GM23338 (cell line): ENCODE results near the gene PLXNA2. TPM values are rescaled to one million over a fixed set of nuclear protein-coding genes. Genes with fewer than 3 reads are reported as not detected.

Experiments
- ATAC-seq: fragments of 200-7000 bp; cut with Tn5 transposase; 3 replicates; pipeline ENCODE4 v1.9.1; 2020
- DNase-seq: peaks from one replicate; pipeline ENCODE4 v3.0.0-alpha.2; 2015; ENCODE audit warnings: low spot score
- H2AFZ ChIP-seq: fragments of 200-600 bp; sonication (generic); 2 replicates; pipeline ENCODE4 v1.8.0; 2016; ENCODE audit warnings: antibody characterized with exemption, mild to moderate bottlenecking, moderate library complexity
- H3F3A ChIP-seq: fragments of 200-600 bp; sonication (generic); replicated peaks from 2 replicates; pipeline ENCODE4 v1.8.0; 2017; ENCODE audit warnings: antibody characterized with exemption, mixed run types, low read depth
- H3K27ac ChIP-seq: fragments of 200-600 bp; sonication (generic); 2 replicates; pipeline ENCODE4 v1.6.1; 2016; ENCODE audit warnings: low read depth
- H3K27me3 ChIP-seq: fragments of 200-600 bp; sonication (generic); 2 replicates; pipeline ENCODE4 v1.8.0; 2016; ENCODE audit warnings: mild to moderate bottlenecking, mixed run types, moderate library complexity; ENCODE audit not compliant: insufficient read depth
- H3K36me3 ChIP-seq: fragments of 200-600 bp; sonication (generic); 2 replicates; pipeline ENCODE4 v1.8.0; 2016; ENCODE audit warnings: mild to moderate bottlenecking; ENCODE audit not compliant: insufficient read depth
- H3K4me1 ChIP-seq: fragments of 200-600 bp; sonication (generic); 2 replicates; pipeline ENCODE4 v1.8.0; 2016; ENCODE audit warnings: mild to moderate bottlenecking, moderate library complexity; ENCODE audit not compliant: insufficient read depth
- H3K4me2 ChIP-seq: fragments of 200-600 bp; sonication (generic); 2 replicates; pipeline ENCODE4 v1.7.1; 2017; ENCODE audit warnings: mixed run types
- H3K4me3 ChIP-seq: fragments of 200-600 bp; sonication (generic); 2 replicates; pipeline ENCODE4 v1.6.1; 2016; ENCODE audit warnings: mixed run types
- H3K79me2 ChIP-seq: fragments of 200-600 bp; sonication (generic); replicated peaks from 2 replicates; pipeline ENCODE4 v1.8.0; 2017; ENCODE audit warnings: mild to moderate bottlenecking; ENCODE audit not compliant: insufficient read depth
- H3K9me2 ChIP-seq: fragments of 200-600 bp; sonication (generic); 2 replicates; pipeline ENCODE4 v1.8.0; 2017; ENCODE audit not compliant: insufficient read depth
- H4K20me1 ChIP-seq: fragments of 200-600 bp; sonication (generic); replicated peaks from 2 replicates; pipeline ENCODE4 v1.8.0; 2017; ENCODE audit warnings: mild to moderate bottlenecking; ENCODE audit not compliant: insufficient read depth
- H3K27ac Mint-ChIP-seq: 2 replicates; pipeline ENCODE4 v1.8.0; 2020; ENCODE audit warnings: inconsistent platforms, mild to moderate bottlenecking, moderate library complexity, mixed read lengths
- H3K27me3 Mint-ChIP-seq: 3 replicates; pipeline ENCODE4 v1.8.0; 2022; ENCODE audit warnings: low read depth, mild to moderate bottlenecking, moderate library complexity, mixed read lengths, inconsistent platforms; ENCODE audit not compliant: insufficient read depth, poor library complexity
- H3K36me3 Mint-ChIP-seq: 3 replicates; pipeline ENCODE4 v1.8.0; 2021; ENCODE audit warnings: low read depth, mild to moderate bottlenecking, inconsistent platforms, moderate library complexity, mixed read lengths
- H3K4me1 Mint-ChIP-seq: 3 replicates; pipeline ENCODE4 v1.8.0; 2020; ENCODE audit warnings: mild to moderate bottlenecking, inconsistent platforms, mixed read lengths
- H3K4me3 Mint-ChIP-seq: 3 replicates; pipeline ENCODE4 v1.8.0; 2021; ENCODE audit warnings: moderate library complexity, mild to moderate bottlenecking, inconsistent platforms, mixed read lengths
- H3K9me3 Mint-ChIP-seq: 3 replicates; pipeline ENCODE4 v1.8.0; 2020; ENCODE audit warnings: moderate library complexity, mild to moderate bottlenecking, inconsistent platforms, mixed read lengths
- EZH2 ChIP-seq: fragments of 200-600 bp; sonication (generic); IDR thresholded peaks from one replicate; pipeline ENCODE4 v1.8.0; 2017; ENCODE audit warnings: antibody characterized with exemption, mild to moderate bottlenecking, low read depth; ENCODE audit not compliant: unreplicated experiment
- JUNB ChIP-seq: IDR thresholded peaks from one replicate; pipeline ENCODE4 v1.6.1; 2016; ENCODE audit warnings: antibody characterized with exemption; ENCODE audit not compliant: unreplicated experiment
- NANOG ChIP-seq: IDR thresholded peaks from 2 replicates; pipeline ENCODE4 v1.6.1; 2016; ENCODE audit warnings: antibody characterized with exemption, borderline replicate concordance
- POLR2AphosphoS5 ChIP-seq: IDR thresholded peaks from 2 replicates; pipeline ENCODE4 v1.6.1; 2016; ENCODE audit warnings: antibody characterized with exemption, low read depth
- STAT1 ChIP-seq: IDR thresholded peaks from one replicate; pipeline ENCODE4 v1.6.1; 2016; ENCODE audit warnings: antibody characterized with exemption; ENCODE audit not compliant: unreplicated experiment
- ZNF114 ChIP-seq: fragments of 250-450 bp; sonication (Bioruptor Pico); IDR thresholded peaks from 2 replicates; pipeline ENCODE4 v1.5.0; 2020; ENCODE audit warnings: mild to moderate bottlenecking, moderate library complexity
- ZNF331 ChIP-seq: fragments of 250-450 bp; sonication (Bioruptor Pico); IDR thresholded peaks from 2 replicates; pipeline ENCODE4 v1.5.0; 2020; ENCODE audit warnings: low read depth, mild to moderate bottlenecking, moderate library complexity
- polyA plus RNA-seq: library from polyadenylated mRNA; unstranded; fragments of >200 nt; fragmentation: Nextera tagmentation; extraction: Ambion mirVana; gene quantifications from 2 replicates; pipeline ENCODE4 v1.2.1, GENCODE V29; 2016
- total RNA-seq: library from RNA; depleted of rRNA; stranded (reverse); fragments of >200 nt; shearing (Covaris generic); gene quantifications from 2 replicates; pipeline ENCODE4 v1.2.3, GENCODE V29; 2014
- TF ChIP-seq, protein P1 (sequence below): IDR thresholded peaks from 2 replicates; pipeline ENCODE4 v1.6.1; 2016; ENCODE audit warnings: antibody characterized with exemption
- TF ChIP-seq, protein P2 (sequence below), 2 experiments: fragments of 200-600 bp in 1 of 2; sonication (generic) in 1 of 2; conservative IDR thresholded peaks; 2 replicates each; pipeline versions ENCODE4 v1.5.1 to v1.6.1; 2016 to 2017; ENCODE audit warnings: antibody characterized with exemption in 2 of 2, low read depth in 2 of 2, mild to moderate bottlenecking in 2 of 2, moderate library complexity in 1 of 2
- TF ChIP-seq, protein P3 (sequence below): fragments of 250-450 bp; sonication (Bioruptor Pico); IDR thresholded peaks from 2 replicates; pipeline ENCODE4 v1.5.0; 2020; ENCODE audit warnings: mild to moderate bottlenecking, moderate library complexity

PLXNA2 gene
- total and polyA plus RNA-seq, 2 experiments from 2014 or later, result 0.40 to 1.8 TPM

DNA sequence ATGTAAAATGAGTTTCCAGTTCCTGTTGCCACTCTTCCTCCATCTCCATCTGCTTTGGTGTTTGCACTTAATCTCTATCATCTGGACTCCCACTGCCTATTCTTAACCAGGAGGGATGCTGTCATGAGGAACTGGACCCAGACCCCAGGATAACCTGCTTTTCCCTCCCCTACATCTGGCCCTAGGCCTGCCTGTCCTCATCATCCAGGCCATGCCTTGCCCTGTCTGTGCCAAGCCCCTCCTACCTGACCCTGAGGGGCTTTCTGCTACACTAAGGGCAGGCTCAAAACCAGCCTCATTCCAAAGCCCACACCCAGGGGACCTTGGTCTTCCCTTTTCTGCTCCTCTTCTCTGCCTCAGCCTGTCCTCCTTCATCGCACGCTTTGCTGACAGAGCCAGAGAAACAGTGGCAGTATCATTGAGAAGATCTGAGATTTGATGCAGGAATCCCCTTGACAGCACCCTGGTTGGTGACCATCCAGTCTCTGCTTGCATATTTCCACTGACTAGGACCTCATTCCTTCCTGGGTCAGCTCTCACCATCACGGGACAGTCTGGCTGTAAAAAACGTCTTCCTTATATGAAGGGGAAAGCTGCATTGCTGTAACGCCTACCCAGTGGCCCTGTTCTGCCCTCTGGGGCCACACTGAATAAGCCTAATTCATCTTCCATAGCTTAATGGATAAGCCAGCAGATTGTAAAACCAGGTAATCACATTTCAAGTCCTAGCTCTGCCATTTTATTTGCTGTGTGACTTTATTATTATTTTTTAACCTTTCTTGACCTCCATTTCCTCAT lies 38.8 kb downstream of the PLXNA2 start (continued):
- TF ChIP-seq EZH2, result no peak
- TF ChIP-seq ZNF331, result no peak
- no peak for TF ChIP-seq JUNB
- TF ChIP-seq, protein P1, sequence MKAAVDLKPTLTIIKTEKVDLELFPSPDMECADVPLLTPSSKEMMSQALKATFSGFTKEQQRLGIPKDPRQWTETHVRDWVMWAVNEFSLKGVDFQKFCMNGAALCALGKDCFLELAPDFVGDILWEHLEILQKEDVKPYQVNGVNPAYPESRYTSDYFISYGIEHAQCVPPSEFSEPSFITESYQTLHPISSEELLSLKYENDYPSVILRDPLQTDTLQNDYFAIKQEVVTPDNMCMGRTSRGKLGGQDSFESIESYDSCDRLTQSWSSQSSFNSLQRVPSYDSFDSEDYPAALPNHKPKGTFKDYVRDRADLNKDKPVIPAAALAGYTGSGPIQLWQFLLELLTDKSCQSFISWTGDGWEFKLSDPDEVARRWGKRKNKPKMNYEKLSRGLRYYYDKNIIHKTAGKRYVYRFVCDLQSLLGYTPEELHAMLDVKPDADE, result no peak
- TF ChIP-seq POLR2AphosphoS5, result no peak
- no peak for TF ChIP-seq NANOG
- no peak for TF ChIP-seq ZNF114 (CRISPR knock-in tag)

- Mint-ChIP-seq H3K27me3 (peaks cover 4% of the 10 kb centered on the region), H3K4me1 (peaks cover 7% of the 10 kb centered on the region), H3K36me3 (no peaks in the 10 kb centered on the region), H3K9me3 (no peaks in the 10 kb centered on the region), H3K4me3 (no peak overlapping the region), H3K27ac (no peak overlapping the region)
- Histone ChIP-seq H3K9me2 (0 out of 2 replicates have a peak, but pooled peaks cover 6% of the 10 kb centered on the region), H3K27ac (no peak overlapping the region), H3K4me1 (peaks cover 3% of the 10 kb centered on the region; the same call in 1 of the 2 replicates), H3F3A (no peaks in the 10 kb centered on the region), H3K27me3 (no peaks in the 10 kb centered on the region), H3K4me3 (no peak overlapping the region), H3K36me3 (no peaks in the 10 kb centered on the region), H2AFZ (no peak overlapping the region), H3K4me2 (no peak overlapping the region), H4K20me1 (no peaks in the 10 kb centered on the region), H3K79me2 (no peaks in the 10 kb centered on the region)
- TF ChIP-seq POLR2AphosphoS5, result no peak
- TF ChIP-seq, protein P2, sequence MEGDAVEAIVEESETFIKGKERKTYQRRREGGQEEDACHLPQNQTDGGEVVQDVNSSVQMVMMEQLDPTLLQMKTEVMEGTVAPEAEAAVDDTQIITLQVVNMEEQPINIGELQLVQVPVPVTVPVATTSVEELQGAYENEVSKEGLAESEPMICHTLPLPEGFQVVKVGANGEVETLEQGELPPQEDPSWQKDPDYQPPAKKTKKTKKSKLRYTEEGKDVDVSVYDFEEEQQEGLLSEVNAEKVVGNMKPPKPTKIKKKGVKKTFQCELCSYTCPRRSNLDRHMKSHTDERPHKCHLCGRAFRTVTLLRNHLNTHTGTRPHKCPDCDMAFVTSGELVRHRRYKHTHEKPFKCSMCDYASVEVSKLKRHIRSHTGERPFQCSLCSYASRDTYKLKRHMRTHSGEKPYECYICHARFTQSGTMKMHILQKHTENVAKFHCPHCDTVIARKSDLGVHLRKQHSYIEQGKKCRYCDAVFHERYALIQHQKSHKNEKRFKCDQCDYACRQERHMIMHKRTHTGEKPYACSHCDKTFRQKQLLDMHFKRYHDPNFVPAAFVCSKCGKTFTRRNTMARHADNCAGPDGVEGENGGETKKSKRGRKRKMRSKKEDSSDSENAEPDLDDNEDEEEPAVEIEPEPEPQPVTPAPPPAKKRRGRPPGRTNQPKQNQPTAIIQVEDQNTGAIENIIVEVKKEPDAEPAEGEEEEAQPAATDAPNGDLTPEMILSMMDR (conservative IDR thresholded peaks at IDR 0.05; ENCODE audit: low read depth in 2 of 2), result peak in 1 of 2 experiments; percentile 12; a peak in 1 of 4 replicates
- ATAC-seq (peak; percentile 40; the same call in 1 of the 3 replicates), DNase-seq (no peak)
Measured at GRCh38 chr1:208204779-208205178, 39.4 kb downstream of the PLXNA2 start.

DNA sequence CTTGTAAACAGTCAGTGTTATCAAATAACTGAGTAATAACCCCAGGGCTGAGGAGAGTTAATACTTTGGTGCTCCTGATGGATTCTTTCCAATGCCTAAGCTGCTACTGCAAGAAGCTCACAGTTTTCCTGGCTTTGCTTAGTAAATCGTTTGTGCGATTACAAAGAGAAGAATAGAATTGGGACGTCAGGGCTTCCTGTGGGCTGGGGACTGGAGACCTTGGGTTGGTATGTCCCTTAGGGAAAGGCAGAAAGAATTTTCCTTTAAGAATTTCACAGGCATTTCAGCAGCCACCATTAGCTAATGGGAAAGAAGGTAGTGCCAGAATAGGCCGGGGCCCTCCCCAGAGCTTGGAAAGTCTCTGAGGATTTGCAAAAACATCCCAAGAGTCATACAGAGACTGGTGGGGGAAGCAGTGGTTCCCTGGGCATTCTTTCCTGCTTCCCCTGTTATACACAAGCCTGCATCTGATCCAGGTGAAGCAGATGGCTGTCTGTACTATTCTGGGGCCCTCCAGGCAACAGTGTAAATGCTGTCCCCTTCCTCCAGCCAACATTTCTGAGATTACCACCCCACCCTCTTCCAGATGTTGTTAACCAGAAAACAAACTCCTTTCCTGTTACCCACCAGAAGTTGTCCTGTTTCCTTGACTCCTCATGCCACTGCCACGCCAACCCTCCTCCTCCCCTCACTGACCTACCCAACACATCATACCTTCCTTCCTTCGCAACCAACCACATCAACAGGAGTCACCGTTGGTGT lies 40.2 kb downstream of the PLXNA2 start:
- Histone ChIP-seq H3K79me2 (no peaks in the 10 kb centered on the region), H3K9me2 (0 out of 2 replicates have a peak, but pooled peaks cover 6% of the 10 kb centered on the region), H3K4me2 (no peak overlapping the region), H3K27ac (no peak overlapping the region), H4K20me1 (no peaks in the 10 kb centered on the region), H3K36me3 (no peaks in the 10 kb centered on the region), H3K4me1 (peaks cover 3% of the 10 kb centered on the region; the same call in 1 of the 2 replicates), H3K4me3 (no peak overlapping the region), H2AFZ (no peak overlapping the region), H3F3A (no peaks in the 10 kb centered on the region), H3K27me3 (no peaks in the 10 kb centered on the region)
- H3K27ac Mint-ChIP-seq, result no peak overlapping the region
- H3K9me3 Mint-ChIP-seq, result no peaks in the 10 kb centered on the region
- peaks cover 5% of the 10 kb centered on the region for H3K4me1 Mint-ChIP-seq
- H3K4me3 Mint-ChIP-seq, result no peak overlapping the region
- DNase-seq, result no peak
- ATAC-seq, result no peak
- H3K36me3 Mint-ChIP-seq, result no peaks in the 10 kb centered on the region
- peaks cover 4% of the 10 kb centered on the region for H3K27me3 Mint-ChIP-seq
- TF ChIP-seq ZNF331 (no peak), STAT1 (no peak)
- TF ChIP-seq, protein P3, sequence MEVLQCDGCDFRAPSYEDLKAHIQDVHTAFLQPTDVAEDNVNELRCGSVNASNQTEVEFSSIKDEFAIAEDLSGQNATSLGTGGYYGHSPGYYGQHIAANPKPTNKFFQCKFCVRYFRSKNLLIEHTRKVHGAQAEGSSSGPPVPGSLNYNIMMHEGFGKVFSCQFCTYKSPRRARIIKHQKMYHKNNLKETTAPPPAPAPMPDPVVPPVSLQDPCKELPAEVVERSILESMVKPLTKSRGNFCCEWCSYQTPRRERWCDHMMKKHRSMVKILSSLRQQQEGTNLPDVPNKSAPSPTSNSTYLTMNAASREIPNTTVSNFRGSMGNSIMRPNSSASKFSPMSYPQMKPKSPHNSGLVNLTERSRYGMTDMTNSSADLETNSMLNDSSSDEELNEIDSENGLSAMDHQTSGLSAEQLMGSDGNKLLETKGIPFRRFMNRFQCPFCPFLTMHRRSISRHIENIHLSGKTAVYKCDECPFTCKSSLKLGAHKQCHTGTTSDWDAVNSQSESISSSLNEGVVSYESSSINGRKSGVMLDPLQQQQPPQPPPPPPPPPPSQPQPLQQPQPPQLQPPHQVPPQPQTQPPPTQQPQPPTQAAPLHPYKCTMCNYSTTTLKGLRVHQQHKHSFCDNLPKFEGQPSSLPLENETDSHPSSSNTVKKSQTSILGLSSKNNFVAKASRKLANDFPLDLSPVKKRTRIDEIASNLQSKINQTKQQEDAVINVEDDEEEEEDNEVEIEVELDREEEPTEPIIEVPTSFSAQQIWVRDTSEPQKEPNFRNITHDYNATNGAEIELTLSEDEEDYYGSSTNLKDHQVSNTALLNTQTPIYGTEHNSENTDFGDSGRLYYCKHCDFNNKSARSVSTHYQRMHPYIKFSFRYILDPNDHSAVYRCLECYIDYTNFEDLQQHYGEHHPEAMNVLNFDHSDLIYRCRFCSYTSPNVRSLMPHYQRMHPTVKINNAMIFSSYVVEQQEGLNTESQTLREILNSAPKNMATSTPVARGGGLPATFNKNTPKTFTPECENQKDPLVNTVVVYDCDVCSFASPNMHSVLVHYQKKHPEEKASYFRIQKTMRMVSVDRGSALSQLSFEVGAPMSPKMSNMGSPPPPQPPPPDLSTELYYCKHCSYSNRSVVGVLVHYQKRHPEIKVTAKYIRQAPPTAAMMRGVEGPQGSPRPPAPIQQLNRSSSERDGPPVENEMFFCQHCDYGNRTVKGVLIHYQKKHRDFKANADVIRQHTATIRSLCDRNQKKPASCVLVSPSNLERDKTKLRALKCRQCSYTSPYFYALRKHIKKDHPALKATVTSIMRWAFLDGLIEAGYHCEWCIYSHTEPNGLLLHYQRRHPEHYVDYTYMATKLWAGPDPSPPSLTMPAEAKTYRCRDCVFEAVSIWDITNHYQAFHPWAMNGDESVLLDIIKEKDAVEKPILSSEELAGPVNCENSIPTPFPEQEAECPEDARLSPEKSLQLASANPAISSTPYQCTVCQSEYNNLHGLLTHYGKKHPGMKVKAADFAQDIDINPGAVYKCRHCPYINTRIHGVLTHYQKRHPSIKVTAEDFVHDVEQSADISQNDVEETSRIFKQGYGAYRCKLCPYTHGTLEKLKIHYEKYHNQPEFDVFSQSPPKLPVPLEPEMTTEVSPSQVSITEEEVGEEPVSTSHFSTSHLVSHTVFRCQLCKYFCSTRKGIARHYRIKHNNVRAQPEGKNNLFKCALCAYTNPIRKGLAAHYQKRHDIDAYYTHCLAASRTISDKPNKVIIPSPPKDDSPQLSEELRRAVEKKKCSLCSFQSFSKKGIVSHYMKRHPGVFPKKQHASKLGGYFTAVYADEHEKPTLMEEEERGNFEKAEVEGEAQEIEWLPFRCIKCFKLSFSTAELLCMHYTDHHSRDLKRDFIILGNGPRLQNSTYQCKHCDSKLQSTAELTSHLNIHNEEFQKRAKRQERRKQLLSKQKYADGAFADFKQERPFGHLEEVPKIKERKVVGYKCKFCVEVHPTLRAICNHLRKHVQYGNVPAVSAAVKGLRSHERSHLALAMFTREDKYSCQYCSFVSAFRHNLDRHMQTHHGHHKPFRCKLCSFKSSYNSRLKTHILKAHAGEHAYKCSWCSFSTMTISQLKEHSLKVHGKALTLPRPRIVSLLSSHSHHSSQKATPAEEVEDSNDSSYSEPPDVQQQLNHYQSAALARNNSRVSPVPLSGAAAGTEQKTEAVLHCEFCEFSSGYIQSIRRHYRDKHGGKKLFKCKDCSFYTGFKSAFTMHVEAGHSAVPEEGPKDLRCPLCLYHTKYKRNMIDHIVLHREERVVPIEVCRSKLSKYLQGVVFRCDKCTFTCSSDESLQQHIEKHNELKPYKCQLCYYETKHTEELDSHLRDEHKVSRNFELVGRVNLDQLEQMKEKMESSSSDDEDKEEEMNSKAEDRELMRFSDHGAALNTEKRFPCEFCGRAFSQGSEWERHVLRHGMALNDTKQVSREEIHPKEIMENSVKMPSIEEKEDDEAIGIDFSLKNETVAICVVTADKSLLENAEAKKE, result no peak
